Suprapubic skin (tissue), 4 donors: ENCODE measurements around the gene FCN2. TPM values are rescaled to one million over a fixed set of nuclear protein-coding genes. Genes with fewer than 3 reads are reported as not detected.

Source experiments
- DNase-seq, 2 donors: peaks; one replicate each; pipeline ENCODE4 v3.0.0-alpha.2; 2019; ENCODE audit warnings: low spot score in 2 of 2
- H3K27ac ChIP-seq: fragments of 200-600 bp; sonication (generic); one replicate; pipeline ENCODE4 v1.5.1; 2019
- H3K27me3 ChIP-seq: fragments of 200-600 bp; sonication (generic); one replicate; pipeline ENCODE4 v1.5.1; 2019
- H3K36me3 ChIP-seq: fragments of 200-600 bp; sonication (generic); one replicate; pipeline ENCODE4 v1.5.1; 2019
- H3K4me1 ChIP-seq: fragments of 200-600 bp; sonication (generic); one replicate; pipeline ENCODE4 v1.5.1; 2019
- H3K4me3 ChIP-seq: fragments of 200-600 bp; sonication (generic); one replicate; pipeline ENCODE4 v1.5.1; 2019; ENCODE audit warnings: mild to moderate bottlenecking
- H3K9me3 ChIP-seq: fragments of 200-600 bp; sonication (generic); one replicate; pipeline ENCODE4 v1.5.1; 2019
- CTCF ChIP-seq, 2 donors: fragments of 200-600 bp in 1 of 2; fragments of 450-650 bp in 1 of 2; sonication (generic) in 1 of 2; IDR thresholded peaks; one replicate each; pipeline ENCODE4 v1.5.1; 2016 to 2019; ENCODE audit warnings: antibody characterized with exemption in 2 of 2, mild to moderate bottlenecking in 1 of 2, moderate library complexity in 1 of 2
- EP300 ChIP-seq: sonication (generic); formaldehyde crosslinking; IDR thresholded peaks from one replicate; pipeline ENCODE4 v1.6.1; 2017; ENCODE audit warnings: antibody characterized with exemption
- POLR2A ChIP-seq, 2 donors: fragments of 450-650 bp; IDR thresholded peaks; one replicate each; pipeline ENCODE4 v1.6.1; 2017; ENCODE audit warnings: antibody characterized with exemption in 2 of 2, mild to moderate bottlenecking in 2 of 2, moderate library complexity in 2 of 2
- POLR2AphosphoS5 ChIP-seq, 3 donors: sonication (generic); formaldehyde crosslinking; IDR thresholded peaks; one replicate each; pipeline ENCODE4 v1.6.1; 2017; ENCODE audit warnings: antibody characterized with exemption in 3 of 3
- WGBS: methylation state at CpG from one replicate; pipeline ENCODE4 v1.1.5; 2018; 5-methylcytosine and 5-hydroxymethylcytosine counted together
- total RNA-seq, 4 donors: library from RNA; depleted of rRNA; stranded (reverse); fragments of >200 nt; gene quantifications; one replicate each; pipeline ENCODE4 v1.1.0, GENCODE V29; 2016

Gene FCN2
- total RNA-seq, 4 donors from 2014 or later, result 1.4 TPM; not detected in 3

- TF ChIP-seq POLR2A (IDR thresholded peaks at IDR 0.05) (no peak), CTCF (IDR thresholded peaks at IDR 0.05) (no peak), EP300 (no peak), POLR2AphosphoS5 (IDR thresholded peaks at IDR 0.05) (no peak)
- Histone ChIP-seq H3K27ac (no peak overlapping the region), H3K27me3 (peaks cover 46% of the 10 kb centered on the region), H3K4me3 (no peak overlapping the region), H3K36me3 (no peaks in the 10 kb centered on the region), H3K9me3 (no peaks in the 10 kb centered on the region), H3K4me1 (no peaks in the 10 kb centered on the region)
- WGBS, result 83% methylated on average over 7 of the region's 7 CpGs
- DNase-seq, result no peak
Observed at GRCh38 chr9:134914501-134914834, 33.9 kb downstream of the FCN2 start.

GRCh38 chr9:134915046-134915985 lies 34.7 kb downstream of the FCN2 start:
- H3K4me3 ChIP-seq, result no peak overlapping the region
- peaks cover 46% of the 10 kb centered on the region for H3K27me3 ChIP-seq
- no peaks in the 10 kb centered on the region for H3K36me3 ChIP-seq
- DNase-seq, result no peak
- no peak overlapping the region for H3K27ac ChIP-seq
- 89% methylated on average over 5 of the region's 26 CpGs for WGBS
- no peaks in the 10 kb centered on the region for H3K4me1 ChIP-seq
- H3K9me3 ChIP-seq, result no peaks in the 10 kb centered on the region
- TF ChIP-seq EP300 (no peak), CTCF (IDR thresholded peaks at IDR 0.05) (no peak), POLR2AphosphoS5 (IDR thresholded peaks at IDR 0.05) (no peak), POLR2A (IDR thresholded peaks at IDR 0.05) (no peak)

DNA sequence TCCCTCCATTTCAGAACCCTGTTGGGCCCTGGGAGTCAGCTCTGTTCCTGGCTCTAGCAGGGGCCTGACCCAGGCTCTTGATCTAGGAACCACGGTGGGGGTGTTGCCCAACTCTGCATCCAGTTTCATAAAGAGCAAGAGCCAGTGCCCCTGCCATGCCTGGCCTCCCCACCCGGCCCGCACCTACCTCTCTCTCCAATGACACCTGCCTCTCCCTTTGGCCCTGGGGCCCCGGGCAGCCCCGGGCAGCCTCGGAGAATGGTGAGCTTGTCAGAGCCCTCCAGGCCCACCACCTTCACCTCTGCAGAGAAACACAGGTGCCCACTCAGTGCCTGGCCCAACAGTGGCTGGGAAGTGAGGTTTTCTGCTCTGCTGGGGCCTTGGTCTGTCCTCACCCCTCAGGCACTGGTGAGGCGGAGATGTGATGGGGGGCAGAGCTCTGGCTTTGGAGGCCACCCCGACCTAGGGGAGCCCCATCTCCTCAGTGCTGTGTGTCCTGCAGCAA lies 35.6 kb downstream of the FCN2 start:
- peaks cover 46% of the 10 kb centered on the region for H3K27me3 ChIP-seq
- no peak overlapping the region for H3K4me3 ChIP-seq
- H3K4me1 ChIP-seq, result no peaks in the 10 kb centered on the region
- no peak for TF ChIP-seq CTCF (IDR thresholded peaks at IDR 0.05)
- TF ChIP-seq POLR2A (IDR thresholded peaks at IDR 0.05), result no peak
- no peak for TF ChIP-seq POLR2AphosphoS5 (IDR thresholded peaks at IDR 0.05)
- no peak overlapping the region for H3K27ac ChIP-seq
- DNase-seq, result no peak
- 81% methylated on average over 2 of the region's 8 CpGs for WGBS
- no peaks in the 10 kb centered on the region for H3K9me3 ChIP-seq
- H3K36me3 ChIP-seq, result no peaks in the 10 kb centered on the region

- TF ChIP-seq CTCF (IDR thresholded peaks at IDR 0.05) (no peak), POLR2A (IDR thresholded peaks at IDR 0.05) (no peak), POLR2AphosphoS5 (IDR thresholded peaks at IDR 0.05) (no peak), EP300 (no peak)
- 71% methylated on average over 9 of the region's 11 CpGs for WGBS
- no peaks in the 10 kb centered on the region for H3K4me1 ChIP-seq
- no peak within 1 kb of the TSS for H3K4me3 ChIP-seq
- H3K27me3 ChIP-seq, result peaks cover 39% of the 10 kb centered on the region
- no peak within 1 kb of the TSS for H3K27ac ChIP-seq
- H3K9me3 ChIP-seq, result no peaks in the 10 kb centered on the region
- H3K36me3 ChIP-seq, result no peaks in the 10 kb centered on the region
- no peak for DNase-seq
Observed at GRCh38 chr9:134917431-134918373, 37.1 kb downstream of the FCN2 start, which contains the start of gene FCN1. FCN1 (minus strand) TSS chr9:134917912; CDS start chr9:134917871, 41 bp downstream.
